ENCODE measurements around the gene HSD17B4.

HSD17B4 gene

GRCh38 chr5:119582987-119583386, 130.7 kb downstream of the HSD17B4 start:
- Histone ChIP-seq H3K27ac (ENCODE audit: low read depth, low read length) (no peak overlapping the region), H3K9ac (ENCODE audit: low read depth in 1 of 2, low read length in 2 of 2) (no peak overlapping the region), H3K9me3 (ENCODE audit: control insufficient read depth in 1 of 2, low read length in 2 of 2) (no peaks in the 10 kb centered on the region), H3K4me3 (ENCODE audit: low read depth in 1 of 2, low read length in 2 of 2) (no peak overlapping the region), H3K4me1 (ENCODE audit: control insufficient read depth in 1 of 2, insufficient read depth in 2 of 2, low read length in 2 of 2) (no peaks in the 10 kb centered on the region), H3K27me3 (ENCODE audit: control insufficient read depth in 1 of 2, insufficient read depth in 2 of 2, low read length in 2 of 2) (no peaks in the 10 kb centered on the region), H3K36me3 (ENCODE audit: control insufficient read depth in 1 of 2, insufficient read depth in 2 of 2, low read length in 2 of 2) (no peaks in the 10 kb centered on the region)

- H3K9me3 ChIP-seq (ENCODE audit: control insufficient read depth in 1 of 2, low read length in 2 of 2): no peaks in the 10 kb centered on the region
- H3K4me1 ChIP-seq (ENCODE audit: control insufficient read depth in 1 of 2, insufficient read depth in 2 of 2, low read length in 2 of 2): no peaks in the 10 kb centered on the region
- H3K27me3 ChIP-seq (ENCODE audit: control insufficient read depth in 1 of 2, insufficient read depth in 2 of 2, low read length in 2 of 2): no peaks in the 10 kb centered on the region
- no peak overlapping the region for H3K9ac ChIP-seq (ENCODE audit: low read depth in 1 of 2, low read length in 2 of 2)
- H3K36me3 ChIP-seq (ENCODE audit: control insufficient read depth in 1 of 2, insufficient read depth in 2 of 2, low read length in 2 of 2): no peaks in the 10 kb centered on the region
- H3K4me3 ChIP-seq (ENCODE audit: low read depth in 1 of 2, low read length in 2 of 2): no peak overlapping the region
- no peak overlapping the region for H3K27ac ChIP-seq (ENCODE audit: low read depth, low read length)
Observed at GRCh38 chr5:119583684-119584083, 131.4 kb downstream of the HSD17B4 start.

Measured in duodenal mucosa (tissue), 2 donors.